ENCODE results near the gene MAP10.
"Not testable (repeated sequence)": the region's sequence is repeated elsewhere in the genome, so short reads cannot be mapped to it uniquely, and the experiment has no call there.

The MAP10 gene

GRCh38 chr1:232805269-232806185, at the start of gene MAP10:
Gene MAP10, plus strand, starts transcription at chr1:232805416. Its CDS starts 34 bp downstream, at chr1:232805450.
- peak; percentile 74 for DNase-seq

DNA sequence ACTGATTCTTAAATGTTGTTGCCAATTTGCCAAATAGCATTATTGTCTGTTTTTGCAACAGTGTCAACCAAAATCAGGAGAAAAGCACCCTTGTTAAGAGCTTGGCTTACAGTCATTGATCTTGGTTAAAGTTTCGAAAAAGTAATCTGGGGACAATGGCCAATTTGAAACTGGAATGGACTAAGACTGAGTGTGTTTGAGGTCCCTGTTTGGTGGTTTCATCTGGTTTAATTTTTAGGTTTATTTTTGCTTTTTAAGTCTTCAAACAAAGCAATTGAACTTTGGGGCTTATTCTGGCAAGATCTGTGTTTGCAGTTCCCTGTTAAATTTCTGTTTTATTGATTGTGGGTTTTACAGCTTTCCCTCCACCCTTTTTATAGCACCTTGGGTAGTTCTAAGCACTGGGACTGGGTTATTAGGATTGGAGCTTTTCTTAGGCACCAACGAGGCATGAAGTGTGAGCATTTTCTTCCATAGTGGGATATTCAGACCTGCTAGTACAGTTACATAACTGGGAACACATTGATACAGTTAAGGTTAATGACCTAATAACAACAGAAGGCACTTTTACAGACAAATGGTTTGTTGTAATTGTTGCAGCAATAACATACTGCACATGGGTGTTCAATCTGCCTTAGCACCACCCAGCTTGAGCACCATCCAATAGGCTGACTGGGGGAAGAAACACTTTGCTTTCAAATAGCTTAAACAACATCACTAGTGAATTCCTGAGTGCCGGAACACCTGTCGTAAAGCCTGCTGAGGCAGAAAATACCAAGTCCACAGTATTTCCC, 40.6 kb upstream of the MAP10 start:
- DNase-seq: no peak

DNA sequence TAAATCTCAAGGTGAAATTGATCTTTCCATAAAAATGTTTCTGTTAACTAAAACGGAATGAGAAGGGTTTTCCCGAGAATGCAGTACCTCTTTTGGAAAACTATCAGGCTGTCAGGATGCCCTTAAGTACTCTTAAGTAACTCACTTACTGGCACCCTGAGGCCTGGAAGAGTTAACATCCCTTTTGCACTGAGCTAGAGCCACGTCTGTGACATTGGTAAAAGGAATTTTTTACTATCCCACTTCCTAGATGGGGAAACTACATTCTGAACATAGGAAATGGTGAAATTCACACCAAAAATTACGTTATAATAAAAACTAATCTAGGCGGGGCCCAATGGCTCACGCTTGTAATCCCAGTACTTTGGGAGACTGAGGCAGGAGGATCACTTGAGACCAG, 39.7 kb upstream of the MAP10 start:
- DNase-seq: no peak

DNA sequence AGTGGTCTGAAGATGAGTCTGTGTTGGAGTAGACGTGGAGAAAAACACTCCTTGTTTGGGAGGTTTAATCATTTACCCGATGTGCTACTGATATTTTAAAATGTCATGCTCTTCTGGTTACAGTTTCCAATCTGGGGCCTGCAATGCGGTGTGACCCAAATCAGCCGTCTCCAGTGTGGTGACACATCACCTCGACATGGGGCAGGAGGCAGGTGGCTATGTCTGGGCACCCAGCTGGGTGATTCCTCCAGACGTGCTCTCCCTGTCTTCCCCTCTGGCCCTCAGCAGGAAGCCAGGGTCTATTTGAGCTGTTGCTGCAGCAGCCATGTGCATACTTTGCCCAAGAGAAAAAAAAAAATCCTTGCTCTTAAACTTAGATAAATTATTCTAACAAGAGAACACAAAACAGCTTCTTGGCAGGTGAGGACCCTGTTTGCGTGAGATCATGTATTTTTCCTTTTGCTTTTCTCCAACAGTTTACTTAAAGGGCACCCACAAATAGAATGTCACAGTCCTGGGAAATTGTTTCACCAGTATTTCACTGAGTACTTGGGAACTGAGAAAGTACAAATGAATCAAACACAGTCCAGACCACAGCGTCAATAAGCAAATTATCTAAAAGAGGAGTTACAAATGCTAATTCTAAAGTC, 38.9 kb upstream of the MAP10 start:
- DNase-seq: no peak

DNA sequence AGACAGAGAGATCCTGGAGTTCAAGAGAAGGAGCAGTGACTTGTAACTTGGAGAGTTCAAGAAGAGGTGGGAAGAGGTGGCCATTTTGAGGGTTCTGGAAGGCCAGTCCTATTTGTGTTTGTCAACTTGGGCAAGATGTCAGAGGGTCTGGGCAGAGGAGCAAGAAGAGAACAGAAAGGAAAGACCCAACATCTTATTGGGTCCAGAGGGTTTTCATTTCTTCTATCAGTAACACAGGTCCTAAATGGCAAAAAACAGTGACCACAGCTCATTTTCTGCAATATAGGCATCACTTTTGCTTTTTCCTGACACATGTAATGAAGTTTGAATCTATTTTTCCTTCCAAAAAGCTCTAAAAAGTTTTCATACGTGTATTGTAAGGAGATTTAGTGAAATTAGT, 38.3 kb upstream of the MAP10 start:
- DNase-seq: no peak

- no peak for DNase-seq
Measured at GRCh38 chr1:232767305-232768074, 37.7 kb upstream of the MAP10 start.

GRCh38 chr1:232768793-232769192, 36.4 kb upstream of the MAP10 start:
- DNase-seq: no peak

DNA sequence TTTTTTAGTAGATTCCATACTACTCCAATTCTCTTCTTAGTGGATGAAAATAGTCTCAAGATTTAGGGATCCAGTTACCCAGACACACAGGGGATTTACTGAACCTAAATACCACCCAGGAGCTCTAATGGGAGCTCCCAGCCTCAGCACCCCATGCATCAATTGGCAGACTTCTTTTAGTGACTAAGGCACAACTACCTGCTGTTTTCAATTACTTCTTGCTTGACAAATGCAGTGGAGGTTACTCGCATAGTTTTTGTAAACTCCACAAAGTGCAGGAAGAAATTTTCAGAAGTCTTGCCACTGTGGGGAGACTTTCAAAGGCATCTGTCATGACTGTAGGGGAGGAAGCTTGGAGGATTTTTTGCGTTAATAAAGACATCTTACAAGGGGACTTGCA, 35.5 kb upstream of the MAP10 start:
- no peak for DNase-seq

- no peak for DNase-seq
Measured at GRCh38 chr1:232773752-232774151, 31.5 kb upstream of the MAP10 start.

- no peak for DNase-seq
Measured at GRCh38 chr1:232776526-232777106, 28.6 kb upstream of the MAP10 start.

DNA sequence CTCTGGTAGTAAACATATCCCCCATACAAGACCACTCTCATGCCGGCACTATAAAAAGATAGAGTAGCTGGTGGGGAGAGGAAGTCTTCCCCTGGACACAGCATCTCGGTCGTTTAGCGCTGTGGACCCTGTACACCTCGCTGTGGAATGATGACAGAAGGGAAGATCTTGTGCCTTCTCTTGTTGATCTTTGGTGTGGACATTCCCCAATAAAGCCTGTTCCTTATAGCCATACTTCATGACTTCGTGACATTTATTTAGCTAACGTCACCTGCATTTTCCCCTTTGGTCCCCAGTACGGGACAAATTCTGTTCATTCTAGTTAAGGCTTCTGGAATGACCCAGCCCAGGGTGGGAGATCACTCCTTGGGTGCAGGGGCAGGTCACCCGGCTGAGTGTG, 24.9 kb upstream of the MAP10 start:
- no peak for DNase-seq

DNA sequence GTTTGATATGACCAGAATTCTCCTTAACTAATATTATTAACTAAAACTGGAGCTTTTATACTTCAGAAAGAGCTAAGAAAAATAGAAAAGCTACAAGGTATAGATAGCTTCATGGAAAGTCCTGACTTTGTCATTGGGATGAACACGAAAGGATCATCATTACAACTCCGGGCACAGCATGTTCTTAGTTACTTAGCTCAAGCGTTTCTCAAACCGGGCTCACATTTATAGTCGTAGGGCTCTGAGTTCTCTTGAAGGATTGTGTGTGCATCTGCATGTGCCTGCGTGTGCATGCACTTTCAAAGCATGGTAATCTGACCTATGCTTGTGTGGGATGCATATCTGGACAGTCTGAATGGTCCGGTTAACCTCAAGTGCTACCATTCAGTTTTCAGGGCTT, 20.4 kb upstream of the MAP10 start:
- no peak for DNase-seq

- DNase-seq: not testable (repeated sequence)
Measured at GRCh38 chr1:232785630-232786029, 19.6 kb upstream of the MAP10 start.

DNA sequence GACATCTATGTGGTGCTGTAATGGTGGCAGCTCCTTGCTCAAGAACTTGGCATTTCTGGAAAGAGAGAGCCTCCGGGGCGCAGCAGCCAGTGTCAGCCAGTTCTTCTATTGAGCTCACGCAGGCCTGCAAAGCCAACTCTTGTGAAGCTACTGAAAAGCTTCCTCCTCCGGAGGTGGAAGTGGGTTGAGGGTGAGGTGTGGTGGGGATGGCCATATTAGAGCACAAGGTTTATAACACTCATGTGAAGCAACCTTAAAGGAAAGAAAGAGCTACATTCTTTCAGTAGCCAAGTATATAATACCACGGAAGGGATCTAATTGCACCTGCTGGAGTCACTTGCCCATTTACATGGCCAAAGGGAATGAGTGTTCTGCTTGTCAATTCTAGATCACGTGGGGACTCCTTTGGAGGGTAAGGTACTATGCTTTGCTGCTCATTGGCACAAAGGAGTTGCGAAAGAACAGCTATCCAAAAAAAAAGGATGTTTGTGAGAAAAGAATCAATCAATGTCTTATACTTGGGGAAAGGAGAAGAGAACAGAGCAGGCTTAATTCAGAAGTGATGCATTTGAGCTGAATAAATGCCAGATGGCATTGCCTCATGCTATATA, 18.3 kb upstream of the MAP10 start:
- DNase-seq: no peak

- DNase-seq: no peak
Measured at GRCh38 chr1:232788235-232788872, 16.9 kb upstream of the MAP10 start.

DNA sequence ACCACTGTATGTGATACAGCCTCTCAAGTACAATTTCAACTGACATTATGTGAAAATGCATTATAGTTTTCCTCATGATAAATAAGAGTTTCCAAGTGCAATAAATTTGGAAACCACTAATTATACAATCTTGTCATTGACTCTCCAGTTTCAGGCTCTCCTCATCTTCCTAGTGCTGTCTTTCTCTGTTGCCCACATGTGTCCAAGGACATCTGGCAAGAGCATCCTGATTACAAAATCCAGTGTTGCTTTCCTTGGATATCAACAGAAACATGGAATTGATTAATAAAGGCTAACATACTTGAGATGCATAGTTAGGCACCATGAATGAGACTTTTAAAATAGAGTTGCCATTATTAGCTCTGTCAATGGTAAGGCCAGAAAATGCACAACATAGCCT, 15.6 kb upstream of the MAP10 start:
- DNase-seq: no peak

DNA sequence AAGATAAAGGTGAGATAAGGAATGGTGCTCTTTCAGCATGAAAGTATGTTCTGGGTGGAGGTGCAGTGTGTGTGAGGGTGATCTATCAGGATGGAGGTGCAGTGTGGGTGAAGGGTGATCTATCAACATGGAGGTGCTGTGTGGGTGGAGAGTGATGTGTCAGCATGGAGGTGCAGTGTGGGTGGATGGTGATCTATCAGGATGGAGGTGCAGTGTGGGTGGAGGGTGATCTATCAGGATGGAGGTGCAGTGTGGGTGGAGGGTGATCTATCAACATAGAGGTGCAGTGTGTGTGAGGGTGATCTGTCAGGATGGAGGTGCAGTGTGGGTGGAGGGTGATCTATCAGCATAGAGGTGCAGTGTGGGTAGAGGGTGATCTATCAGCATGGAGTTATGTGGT, 12.3 kb upstream of the MAP10 start:
- DNase-seq: no peak

GRCh38 chr1:232793944-232794343, 11.3 kb upstream of the MAP10 start:
- no peak for DNase-seq

- DNase-seq: no peak
Measured at GRCh38 chr1:232795497-232796053, 9.6 kb upstream of the MAP10 start.

- no peak for DNase-seq
Measured at GRCh38 chr1:232797856-232798510, 7.2 kb upstream of the MAP10 start.
